ENCODE results near the gene TPD52L1. TPM values are rescaled to one million over a fixed set of nuclear protein-coding genes. Genes with fewer than 3 reads are reported as not detected.

Gene TPD52L1
- total RNA-seq, 1 donor from 2014 or later = 15.6 TPM

DNA sequence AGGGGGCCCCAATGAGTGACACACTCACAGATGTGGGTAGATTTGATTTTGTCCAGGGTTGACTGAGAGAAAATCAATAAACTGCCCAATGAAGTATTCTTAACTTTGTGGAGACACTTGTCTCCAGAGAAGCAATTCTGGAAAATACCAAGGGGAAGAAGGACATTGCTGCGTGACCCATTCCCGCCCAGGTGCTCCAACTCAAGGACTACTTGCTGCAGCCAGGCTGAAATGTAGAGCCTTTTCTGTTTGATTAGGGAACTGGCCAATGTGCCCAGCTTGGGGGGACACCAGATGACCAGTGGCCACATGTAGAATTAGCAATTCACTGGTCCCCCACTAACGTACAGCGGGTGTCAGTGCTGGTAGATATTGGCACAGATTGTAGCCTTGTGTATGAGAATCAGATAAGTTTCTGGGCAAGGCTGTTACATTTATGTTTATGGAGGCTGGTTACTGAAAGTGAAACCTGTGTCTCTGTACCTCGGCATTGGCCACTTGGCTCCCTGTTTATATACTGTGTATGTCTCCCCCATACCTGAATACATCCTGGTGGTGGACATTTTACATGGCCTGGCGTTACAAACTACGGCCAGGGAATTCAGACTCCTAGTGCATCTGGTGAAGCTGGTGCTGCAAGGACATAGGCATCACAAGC is 115.9 kb downstream of the TPD52L1 start:
- Histone ChIP-seq H3K4me1 (no peaks in the 10 kb centered on the region), H3K27me3 (ENCODE audit: low read depth) (no peaks in the 10 kb centered on the region), H3K9me3 (no peaks in the 10 kb centered on the region), H3K27ac (no peak overlapping the region), H3K4me3 (no peak overlapping the region), H3K36me3 (peaks cover 18% of the 10 kb centered on the region)
- intact Hi-C loops (cut with DNase I) = no loop called here
- ATAC-seq (peak in 1 of 2 donors; percentile 54), DNase-seq (no peak)
- TF ChIP-seq, protein P1, sequence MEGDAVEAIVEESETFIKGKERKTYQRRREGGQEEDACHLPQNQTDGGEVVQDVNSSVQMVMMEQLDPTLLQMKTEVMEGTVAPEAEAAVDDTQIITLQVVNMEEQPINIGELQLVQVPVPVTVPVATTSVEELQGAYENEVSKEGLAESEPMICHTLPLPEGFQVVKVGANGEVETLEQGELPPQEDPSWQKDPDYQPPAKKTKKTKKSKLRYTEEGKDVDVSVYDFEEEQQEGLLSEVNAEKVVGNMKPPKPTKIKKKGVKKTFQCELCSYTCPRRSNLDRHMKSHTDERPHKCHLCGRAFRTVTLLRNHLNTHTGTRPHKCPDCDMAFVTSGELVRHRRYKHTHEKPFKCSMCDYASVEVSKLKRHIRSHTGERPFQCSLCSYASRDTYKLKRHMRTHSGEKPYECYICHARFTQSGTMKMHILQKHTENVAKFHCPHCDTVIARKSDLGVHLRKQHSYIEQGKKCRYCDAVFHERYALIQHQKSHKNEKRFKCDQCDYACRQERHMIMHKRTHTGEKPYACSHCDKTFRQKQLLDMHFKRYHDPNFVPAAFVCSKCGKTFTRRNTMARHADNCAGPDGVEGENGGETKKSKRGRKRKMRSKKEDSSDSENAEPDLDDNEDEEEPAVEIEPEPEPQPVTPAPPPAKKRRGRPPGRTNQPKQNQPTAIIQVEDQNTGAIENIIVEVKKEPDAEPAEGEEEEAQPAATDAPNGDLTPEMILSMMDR (IDR thresholded peaks at IDR 0.05) = no peak

DNA sequence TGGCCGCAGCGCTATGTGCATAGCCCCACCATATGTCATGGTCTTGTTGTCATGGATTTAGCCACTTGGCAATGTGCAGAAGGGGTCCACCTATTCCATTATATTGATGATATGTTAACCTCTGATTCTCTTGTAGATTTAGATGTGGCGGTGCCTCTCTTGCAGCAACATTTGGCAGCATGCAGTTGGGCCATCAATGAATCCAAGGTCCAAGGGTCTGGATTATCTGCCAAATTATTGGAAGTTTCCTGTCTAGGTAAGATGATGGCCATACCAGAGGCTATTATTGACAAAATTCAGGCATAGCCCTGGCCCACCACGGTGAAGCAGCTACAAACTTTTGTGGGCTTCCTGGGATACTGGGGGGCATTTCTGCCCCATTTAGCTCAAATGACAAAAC is 116.8 kb downstream of the TPD52L1 start:
- TF ChIP-seq, protein P1 (IDR thresholded peaks at IDR 0.05) = no peak
- H3K4me3 ChIP-seq = no peak overlapping the region
- intact Hi-C loops (cut with DNase I) = no loop called here
- DNase-seq (no peak), ATAC-seq (no peak)
- no peaks in the 10 kb centered on the region for H3K27me3 ChIP-seq (ENCODE audit: low read depth)
- no peaks in the 10 kb centered on the region for H3K9me3 ChIP-seq
- H3K36me3 ChIP-seq = peaks cover 27% of the 10 kb centered on the region
- no peak overlapping the region for H3K27ac ChIP-seq
- H3K4me1 ChIP-seq = no peaks in the 10 kb centered on the region

DNA sequence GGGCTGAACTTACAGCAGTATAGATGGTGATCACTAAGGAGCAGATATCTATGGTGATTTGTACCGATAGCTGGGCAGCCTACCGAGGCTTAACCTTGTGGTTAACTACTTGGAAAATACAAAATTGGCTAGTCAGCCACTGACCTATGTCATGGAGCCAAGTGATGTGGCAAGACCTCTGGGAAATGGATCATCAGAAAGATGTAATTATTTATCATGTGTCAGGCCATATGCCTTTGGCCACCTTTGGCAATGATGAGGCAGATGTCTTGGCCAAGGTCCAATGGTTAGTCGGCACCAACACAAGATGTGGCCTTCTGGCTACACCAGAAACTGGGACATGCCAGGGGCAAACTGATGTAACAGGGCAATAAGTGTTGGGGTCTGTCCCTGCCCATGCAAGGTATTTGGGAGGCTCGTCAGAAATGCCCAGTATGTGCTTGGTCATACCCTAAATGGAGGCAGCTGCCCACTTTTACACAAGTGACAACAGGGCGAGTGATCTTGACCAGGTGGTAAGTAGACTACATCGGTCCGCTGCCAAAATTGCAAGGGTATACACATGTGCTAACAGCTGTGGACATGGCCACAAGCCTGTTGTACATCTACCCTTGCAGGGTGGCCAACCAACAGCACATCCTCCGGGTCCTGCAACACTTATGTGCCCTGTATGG is 118.0 kb downstream of the TPD52L1 start:
- DNase-seq (no peak), ATAC-seq (no peak)
- TF ChIP-seq, protein P1 (IDR thresholded peaks at IDR 0.05) = no peak
- no peak overlapping the region for H3K27ac ChIP-seq
- H3K9me3 ChIP-seq = no peaks in the 10 kb centered on the region
- no peaks in the 10 kb centered on the region for H3K4me1 ChIP-seq
- H3K4me3 ChIP-seq = no peak overlapping the region
- H3K36me3 ChIP-seq = peaks cover 39% of the 10 kb centered on the region
- intact Hi-C loops (cut with DNase I) = no loop called here
- no peaks in the 10 kb centered on the region for H3K27me3 ChIP-seq (ENCODE audit: low read depth)

DNA sequence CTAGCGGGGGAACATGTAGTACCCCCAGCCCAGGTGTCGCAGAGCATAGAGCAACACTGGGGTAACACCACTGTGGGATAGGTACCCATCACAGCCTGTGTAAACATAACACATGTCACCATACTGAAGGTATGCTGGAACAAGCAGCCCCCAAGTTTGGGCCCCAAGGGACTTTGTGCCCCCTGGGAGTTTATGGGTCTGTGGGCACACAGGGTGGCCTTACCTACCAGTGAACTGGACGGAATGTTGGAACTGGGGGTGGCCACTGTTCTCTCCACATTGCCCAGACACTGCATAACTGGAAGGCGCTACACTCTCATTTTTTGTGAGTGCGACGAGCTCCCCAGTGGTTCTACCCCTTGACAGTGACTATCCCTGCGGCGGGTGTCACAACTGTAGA is 119.7 kb downstream of the TPD52L1 start:
- ATAC-seq (no peak), DNase-seq (no peak)
- no peaks in the 10 kb centered on the region for H3K9me3 ChIP-seq
- TF ChIP-seq, protein P1 (IDR thresholded peaks at IDR 0.05) = no peak
- H3K27me3 ChIP-seq (ENCODE audit: low read depth) = no peaks in the 10 kb centered on the region
- no peaks in the 10 kb centered on the region for H3K4me1 ChIP-seq
- no peak overlapping the region for H3K27ac ChIP-seq
- intact Hi-C loops (cut with DNase I) = no loop called here
- no peak overlapping the region for H3K4me3 ChIP-seq
- H3K36me3 ChIP-seq = peaks cover 44% of the 10 kb centered on the region

DNA sequence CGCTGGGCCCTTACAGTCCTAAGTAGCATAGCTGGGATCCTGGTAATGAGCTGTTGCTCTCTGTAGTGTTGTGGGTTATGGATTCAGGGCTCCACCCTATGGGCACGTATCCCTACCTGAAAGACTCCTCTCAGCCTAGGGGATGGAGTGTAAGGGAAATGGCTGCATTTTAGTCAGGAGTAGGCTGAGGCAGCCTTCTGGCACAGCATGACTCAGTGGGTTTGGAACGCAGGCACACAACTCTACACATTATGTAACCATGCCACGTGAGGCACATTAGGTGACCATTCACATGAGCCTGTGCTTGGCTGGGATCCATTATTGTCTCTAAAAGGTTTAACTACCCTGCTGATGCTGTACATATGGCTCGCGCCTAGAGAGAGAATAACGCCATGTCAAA is 120.4 kb downstream of the TPD52L1 start:
- H3K4me1 ChIP-seq = no peaks in the 10 kb centered on the region
- intact Hi-C loops (cut with DNase I) = no loop called here
- H3K36me3 ChIP-seq = peaks cover 44% of the 10 kb centered on the region
- H3K9me3 ChIP-seq = no peaks in the 10 kb centered on the region
- TF ChIP-seq, protein P1 (IDR thresholded peaks at IDR 0.05) = no peak
- peak in 1 of 2 donors; percentile 53 for ATAC-seq
- no peak for DNase-seq
- H3K27ac ChIP-seq = no peak overlapping the region
- H3K27me3 ChIP-seq (ENCODE audit: low read depth) = no peaks in the 10 kb centered on the region
- no peak overlapping the region for H3K4me3 ChIP-seq
